K562 (cell line): ENCODE data around the gene UBAC2. TPM values are rescaled to one million over a fixed set of nuclear protein-coding genes. Genes with fewer than 3 reads are reported as not detected.
A peak's percentile ranks its signal among the peaks of the same experiment; 100 is the strongest.

Experiments
- ATAC-seq: fragments of 200-7000 bp; cut with Tn5 transposase; 3 replicates; pipeline ENCODE4 v1.9.1; 2020; ENCODE audit warnings: moderate library complexity
- BruUV-seq: library from RNA; stranded (reverse); fragments of 400-500 nt; replicated peaks from 2 replicates; lab custom pipeline; 2021; lab: Mats Ljungman, UMichigan
- CTCF ChIA-PET: fragments of 300-600 bp; formaldehyde crosslinking; extraction: SDS; loops from one replicate; lab custom pipeline; 2021; ENCODE audit warnings: low intra/inter-chr PET ratio; lab: Yijun Ruan, JAX
- POLR2A ChIA-PET: fragments of 300-600, 350-650 bp; sonication (Branson Sonifier 250); formaldehyde crosslinking; extraction: SDS; loops from one replicate; lab custom pipeline; 2021; ENCODE audit warnings: antibody characterized with exemption, inconsistent platforms; lab: Yijun Ruan, JAX
- DNase-seq, 4 experiments: peaks; one replicate each; pipeline versions ENCODE4 v3.0.0 to v3.0.0-alpha.2; 2011 to 2018; ENCODE audit warnings: low spot score in 3 of 4, mixed read lengths in 3 of 4; ENCODE audit errors: extremely low read depth in 1 of 4
- FAIRE-seq: peaks from 2 replicates; lab custom pipeline; 2011; peaks lifted over from hg19 to GRCh38; lab: Jason Lieb, UNC
- H2AFZ ChIP-seq: 2 replicates; pipeline ENCODE4 v1.6.0; 2011; ENCODE audit warnings: low read depth, low read length, control low read depth, inconsistent platforms
- H3K27ac ChIP-seq: fragments of 200-600 bp; 3 replicates; pipeline ENCODE4 v1.8.0; 2011; ENCODE audit warnings: low read depth, mild to moderate bottlenecking, control low read depth, inconsistent platforms, low read length, moderate library complexity, mixed read lengths; ENCODE audit errors: extremely low read depth
- H3K27me3 ChIP-seq, 2 experiments: fragments of 300-600 bp in 1 of 2; 2 replicates in 1 of 2; 3 replicates in 1 of 2; pipeline versions ENCODE4 v1.6.0 to v1.8.0; 2011; ENCODE audit warnings: inconsistent platforms in 2 of 2, low read length in 2 of 2, mild to moderate bottlenecking in 1 of 2, mixed read lengths in 1 of 2, moderate library complexity in 1 of 2; ENCODE audit not compliant: control insufficient read depth in 2 of 2, insufficient read depth in 2 of 2
- H3K36me3 ChIP-seq: fragments of 300-600 bp; 3 replicates; pipeline ENCODE4 v1.8.0; 2011; ENCODE audit warnings: mild to moderate bottlenecking, low read length, inconsistent platforms; ENCODE audit not compliant: control insufficient read depth, insufficient read depth
- H3K4me1 ChIP-seq, 2 experiments: fragments of 200-600 bp in 1 of 2; replicated peaks in 1 of 2; 2 replicates in 1 of 2; 3 replicates in 1 of 2; pipeline versions ENCODE4 v1.5.1 to v1.8.0; 2011; ENCODE audit warnings: inconsistent platforms in 2 of 2, low read length in 2 of 2, mild to moderate bottlenecking in 1 of 2, mixed read lengths in 1 of 2, moderate library complexity in 1 of 2; ENCODE audit not compliant: control insufficient read depth in 2 of 2, insufficient read depth in 2 of 2
- H3K4me2 ChIP-seq: 2 replicates; pipeline ENCODE4 v1.6.1; 2011; ENCODE audit warnings: low read length, control low read depth, inconsistent platforms, mixed read lengths; ENCODE audit not compliant: insufficient read depth
- H3K4me3 ChIP-seq: fragments of 200-600 bp; sonication (generic), shearing (Covaris generic); 2 replicates; pipeline ENCODE4 v1.5.1; 2016; ENCODE audit warnings: control low read depth, inconsistent platforms
- H3K79me2 ChIP-seq: fragments of 200-600 bp; 3 replicates; pipeline ENCODE4 v1.8.0; 2011; ENCODE audit warnings: low read length, inconsistent platforms; ENCODE audit not compliant: control insufficient read depth, insufficient read depth
- H3K9ac ChIP-seq, 2 experiments: 2 replicates each; pipeline versions ENCODE4 v1.6.0 to v1.6.1; 2011; ENCODE audit warnings: low read depth in 2 of 2, low read length in 2 of 2, control low read depth in 1 of 2, inconsistent platforms in 1 of 2, mild to moderate bottlenecking in 1 of 2, mixed read lengths in 1 of 2; ENCODE audit not compliant: insufficient read depth in 1 of 2
- H3K9me1 ChIP-seq: one replicate; pipeline ENCODE4 v1.6.0; 2011; ENCODE audit warnings: inconsistent platforms, mild to moderate bottlenecking, low read length, moderate library complexity; ENCODE audit not compliant: control insufficient read depth, insufficient read depth
- H3K9me3 ChIP-seq: replicated peaks from 2 replicates; pipeline ENCODE4 v1.5.1; 2011; ENCODE audit warnings: low read depth, low read length, inconsistent platforms; ENCODE audit not compliant: control insufficient read depth, insufficient read depth
- H4K20me1 ChIP-seq: replicated peaks from 2 replicates; pipeline ENCODE4 v1.6.1; 2011; ENCODE audit warnings: low read length, inconsistent platforms, mixed read lengths; ENCODE audit not compliant: control insufficient read depth, insufficient read depth
- NFE2 ChIP-seq: IDR thresholded peaks from 2 replicates; pipeline ENCODE4 v1.6.1; 2014; ENCODE audit warnings: antibody characterized with exemption, low read depth
- ZNF592 ChIP-seq: fragments of 450-650 bp; IDR thresholded peaks from 2 replicates; pipeline ENCODE4 v1.6.1; 2017; ENCODE audit warnings: antibody characterized with exemption, mild to moderate bottlenecking
- WGBS: fragments of 100-300 bp; shearing (Covaris generic); methylation state at CpG from one replicate; pipeline ENCODE4 v1.1.6; 2016; ENCODE audit warnings: low coverage, mixed read lengths; ENCODE audit not compliant: insufficient coverage; ENCODE audit errors: missing lambda C conversion rate; 5-methylcytosine and 5-hydroxymethylcytosine counted together
- in situ Hi-C: fragments of 300-500 bp; cut with MboI; formaldehyde crosslinking; loops from 4 replicates; pipeline ENCODE4 v1.15.0; 2018; ENCODE audit warnings: inconsistent platforms, mixed read lengths
- intact Hi-C: fragments of 100-400 bp; cut with micrococcal nuclease; formaldehyde crosslinking; loops from 2 replicates; pipeline ENCODE4 v1.14.2; 2022
- polyA plus RNA-seq, 8 experiments: library from polyadenylated mRNA; depleted of rRNA in 4 of 8; stranded (reverse) in 5 of 8; unstranded in 3 of 8; fragments of >200 nt; fragmentation: Nextera tagmentation in 2 of 8; fragmentation: Illumina TruSeq in 1 of 8; extraction: Ambion mirVana in 2 of 8; extraction: Trizol in 1 of 8; gene quantifications; 2 replicates each; pipeline versions ENCODE4 v1.2.1 to v1.2.3, GENCODE V29; 2011 to 2014; ENCODE audit warnings: inconsistent platforms in 1 of 8, missing spikeins in 1 of 8
- total RNA-seq, 7 experiments: library from RNA; depleted of rRNA in 6 of 7; stranded (reverse); fragments of >200 nt in 6 of 7; fragmentation: Illumina TruSeq in 2 of 7; extraction: Trizol in 2 of 7; gene quantifications; 2 replicates each; pipeline versions ENCODE4 v1.2.1 to v1.2.3, GENCODE V29; 2011 to 2021; ENCODE audit warnings: low replicate concordance in 1 of 7

The UBAC2 gene
- total and polyA plus RNA-seq, 9 of the 15 experiments (the other 6 are each of a cell fraction or from before 2014, with no cell fraction given): 6.0 to 84.1 (median 32.3) TPM

GRCh38 chr13:99330942-99331341, 130.3 kb downstream of the UBAC2 start:
- POLR2A ChIA-PET: no interaction called here
- Histone ChIP-seq H3K4me3 (no peak overlapping the region), H3K4me2 (peak overlapping the region; percentile 12; the same call in 1 of the 2 replicates), H3K27me3 (no peaks in the 10 kb centered on the region), H3K9me3 (no peaks in the 10 kb centered on the region), H2AFZ (no peak overlapping the region), H4K20me1 (no peaks in the 10 kb centered on the region), H3K79me2 (peaks cover 6% of the 10 kb centered on the region; the same call in 1 of the 3 replicates), H3K27ac (peak overlapping the region; percentile 53; the same call in 2 of the 3 replicates), H3K9me1 (no peaks in the 10 kb centered on the region), H3K4me1 (peaks cover 14 to 29% of the 10 kb centered on the region in 2 experiments), H3K9ac (no peak overlapping the region), H3K36me3 (peaks cover 16% of the 10 kb centered on the region)
- TF ChIP-seq ZNF592 (0 out of 2 replicates have a peak, but pooled peaks have one; percentile 35), NFE2 (no peak)
- DNase-seq (peak in 1 of 4 experiments; percentile 41), ATAC-seq (peak; percentile 72), FAIRE-seq (peak; percentile 46)
- CTCF ChIA-PET: no interaction called here
- WGBS: 13% methylated on average over 6 of the region's 6 CpGs
- intact Hi-C loops (loop anchor here (5.0 kb wide), 1 partner anchor 64 kb away; no protein-coding TSS in a partner anchor), in situ Hi-C loops (no loop called here)
- BruUV-seq: no TSS peak
